HG02588 (cell line): ENCODE data around the gene DLST.
"Not testable (repeated sequence)": the region's sequence is repeated elsewhere in the genome, so short reads cannot be mapped to it uniquely, and the experiment has no call there.

Source experiments
- ATAC-seq: cut with Tn5 transposase; IDR thresholded peaks from one replicate; pipeline ENCODE4 v1.9.1; 2021; ENCODE audit warnings: mild to moderate bottlenecking, moderate library complexity; ENCODE audit not compliant: unreplicated experiment

Gene DLST

GRCh38 chr14:74915826-74916225, 34.1 kb downstream of the DLST start:
- no peak for ATAC-seq

GRCh38 chr14:74917178-74917543, 35.4 kb downstream of the DLST start:
- ATAC-seq, result no peak

- no peak for ATAC-seq
Observed at GRCh38 chr14:74917646-74918081, 35.9 kb downstream of the DLST start.

GRCh38 chr14:74918380-74918779, 36.7 kb downstream of the DLST start:
- no peak for ATAC-seq

- ATAC-seq, result no peak
Observed at GRCh38 chr14:74919421-74920165, 37.9 kb downstream of the DLST start.

- no peak for ATAC-seq
Observed at GRCh38 chr14:74920281-74920680, 38.6 kb downstream of the DLST start.

- no peak for ATAC-seq
Observed at GRCh38 chr14:74921053-74921620, 39.4 kb downstream of the DLST start.

GRCh38 chr14:74921987-74922751, 40.5 kb downstream of the DLST start:
- no peak for ATAC-seq

GRCh38 chr14:74922752-74923401, 41.2 kb downstream of the DLST start, which contains the start of gene RPS6KL1:
TSS of gene RPS6KL1 (minus strand) at chr14:74923260. CDS start at chr14:74921541, 1,719 bp downstream.
- ATAC-seq, result peak; percentile 87

GRCh38 chr14:74924061-74924460, 42.3 kb downstream of the DLST start:
- ATAC-seq, result no peak

- ATAC-seq, result no peak
Observed at GRCh38 chr14:74927225-74927624, 45.5 kb downstream of the DLST start.

GRCh38 chr14:74929242-74929641, 47.5 kb downstream of the DLST start:
- ATAC-seq, result no peak

GRCh38 chr14:74931744-74932143, 50.0 kb downstream of the DLST start:
- ATAC-seq, result not testable (repeated sequence)

- ATAC-seq, result no peak
Observed at GRCh38 chr14:74932401-74932901, 50.7 kb downstream of the DLST start.

GRCh38 chr14:74932936-74933335, 51.2 kb downstream of the DLST start:
- not testable (repeated sequence) for ATAC-seq

GRCh38 chr14:74934041-74934440, 52.3 kb downstream of the DLST start:
- no peak for ATAC-seq

- no peak for ATAC-seq
Observed at GRCh38 chr14:74934476-74935359, 53.0 kb downstream of the DLST start.

GRCh38 chr14:74935360-74935680, 53.6 kb downstream of the DLST start:
- no peak for ATAC-seq

- no peak for ATAC-seq
Observed at GRCh38 chr14:74936151-74936550, 54.4 kb downstream of the DLST start.

- ATAC-seq, result no peak
Observed at GRCh38 chr14:74936731-74937130, 55.0 kb downstream of the DLST start.
